Stimulated activated CD8-positive, alpha-beta memory T cell treated with anti-CD3 and anti-CD28 coated beads, Interleukin-12 subunit alpha, Interleukin-12 subunit beta, amount 100 ng/mL, for 1 hour (primary cell): ENCODE measurements around the gene CSTA.

Source experiments
- DNase-seq: peaks from one replicate; pipeline ENCODE4 v3.0.0-alpha.2; 2020; ENCODE audit warnings: low read depth

The CSTA gene

DNA sequence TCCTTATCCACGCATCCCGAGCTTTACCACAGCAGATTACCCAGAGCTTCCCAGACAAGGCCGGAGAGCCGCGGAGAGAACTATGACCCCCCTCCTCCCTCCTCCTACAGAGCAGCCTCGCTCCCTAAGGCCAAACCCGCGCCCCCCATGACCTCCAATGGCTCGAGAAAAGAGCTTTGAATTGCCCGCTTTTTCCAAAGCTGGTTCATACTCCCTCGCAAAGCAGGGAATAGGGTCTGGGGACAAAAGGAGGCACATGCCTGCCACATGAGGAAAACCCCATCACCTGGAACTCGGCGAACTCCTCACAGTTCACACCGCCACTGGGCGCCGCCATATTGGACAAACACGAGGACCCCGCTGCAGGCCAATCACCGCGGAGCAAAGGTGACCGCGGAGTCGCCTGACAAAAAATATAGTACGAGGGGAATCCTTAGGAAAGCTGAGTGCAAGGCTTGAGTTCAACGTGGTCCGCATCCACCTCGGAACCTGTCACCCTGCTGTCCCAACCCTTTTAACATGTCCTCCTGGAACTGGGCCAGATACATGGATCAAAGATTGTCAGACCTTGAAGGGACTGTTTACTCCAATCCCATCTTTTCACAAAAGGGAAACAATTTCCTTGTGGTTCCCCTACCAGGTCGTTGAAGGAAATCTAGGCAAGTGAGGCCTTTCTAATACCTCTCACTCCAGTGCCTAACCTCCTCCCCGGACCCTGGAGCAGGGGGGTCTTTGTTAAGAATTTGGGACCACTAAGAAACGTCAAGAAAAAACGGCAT, 58.0 kb downstream of the CSTA start, which contains the start of gene MIX23:
Gene MIX23 (minus strand): TSS at position 344 of the 779 bp plus-strand sequence. CDS start 7 bp downstream, at position 337.
- peak; percentile 71 for DNase-seq

DNA sequence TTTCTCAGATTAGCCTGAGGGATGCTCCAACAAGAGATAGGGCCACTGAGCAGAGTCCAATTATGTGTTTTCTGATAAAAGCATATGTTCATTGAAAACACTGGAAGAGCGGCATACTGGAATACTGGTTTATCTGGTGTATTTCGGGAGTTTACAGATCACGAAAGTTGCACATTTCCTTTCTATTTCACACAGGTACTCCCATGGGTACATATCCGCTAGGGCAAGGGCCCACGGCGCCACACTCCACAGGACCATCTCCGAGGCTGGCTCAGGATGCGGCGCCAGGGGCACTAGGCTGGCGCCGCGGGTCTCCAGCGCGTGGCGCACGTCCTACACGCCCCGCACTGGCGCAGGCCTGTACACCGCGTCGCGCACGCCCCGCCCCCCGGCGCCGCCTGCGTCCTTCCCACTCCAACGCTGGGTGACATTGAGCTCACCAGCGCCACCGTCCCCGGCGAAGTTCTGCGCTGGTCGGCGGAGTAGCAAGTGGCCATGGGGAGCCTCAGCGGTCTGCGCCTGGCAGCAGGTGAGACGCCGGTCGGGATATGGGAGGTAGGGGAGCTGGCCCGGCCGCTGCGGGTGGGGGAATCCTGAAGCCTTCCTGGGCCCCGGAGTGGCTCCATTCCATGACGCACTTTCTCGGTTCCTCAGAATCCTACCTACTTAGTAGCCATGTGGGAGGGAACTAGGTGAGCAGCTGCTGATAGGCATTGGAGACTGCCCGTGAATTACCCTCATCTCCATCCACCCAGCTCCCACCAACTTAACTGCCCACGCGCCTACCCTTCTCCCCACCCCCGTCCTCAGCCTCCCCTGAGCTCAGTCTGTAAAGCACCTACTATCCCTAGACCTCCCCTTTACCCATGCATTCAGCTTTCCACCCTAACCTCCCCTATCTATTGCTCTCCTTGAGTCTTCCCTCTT, 59.0 kb downstream of the CSTA start, which contains the start of gene FAM162A:
Gene FAM162A (plus strand): TSS at position 412 of the 927 bp plus-strand sequence. CDS start 84 bp downstream, at position 496.
- DNase-seq: peak; percentile 82

DNA sequence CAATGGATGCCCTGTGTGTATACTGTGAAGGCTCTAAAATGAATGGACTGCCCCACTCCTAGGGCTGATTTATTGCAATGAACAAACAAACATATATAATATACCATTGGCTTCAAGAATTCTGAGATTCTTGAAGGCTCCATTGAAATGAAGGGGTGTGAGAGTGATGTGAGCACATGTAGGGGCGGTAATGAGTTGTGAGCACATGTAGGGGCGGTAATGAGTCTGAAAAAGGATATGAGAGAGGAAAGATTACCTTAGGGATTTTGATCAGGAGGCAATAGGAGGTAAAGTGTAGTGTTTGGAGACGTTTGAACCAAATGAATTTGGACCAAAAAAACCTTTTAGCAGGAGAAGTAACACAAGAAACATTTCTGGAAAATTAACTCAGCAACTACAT, 62.7 kb downstream of the CSTA start:
- no peak for DNase-seq

DNA sequence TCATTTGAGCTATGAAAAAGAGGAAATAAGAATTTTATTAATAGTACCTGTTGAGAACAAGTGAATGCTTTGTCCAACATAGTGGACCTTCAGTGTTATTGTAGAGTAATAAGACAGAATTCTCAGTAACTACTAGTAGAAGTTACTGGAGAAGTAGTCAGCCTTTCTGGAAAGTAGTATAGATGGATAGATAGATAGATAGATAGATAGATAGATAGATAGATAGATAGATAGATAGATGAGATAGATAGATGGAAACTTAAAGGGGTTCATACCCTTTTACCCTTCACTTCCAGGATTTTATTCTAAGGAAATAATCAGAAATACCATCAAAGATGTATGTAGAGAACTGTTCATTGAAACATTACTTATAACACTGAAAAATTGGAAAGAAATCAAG, 64.1 kb downstream of the CSTA start:
- no peak for DNase-seq

DNA sequence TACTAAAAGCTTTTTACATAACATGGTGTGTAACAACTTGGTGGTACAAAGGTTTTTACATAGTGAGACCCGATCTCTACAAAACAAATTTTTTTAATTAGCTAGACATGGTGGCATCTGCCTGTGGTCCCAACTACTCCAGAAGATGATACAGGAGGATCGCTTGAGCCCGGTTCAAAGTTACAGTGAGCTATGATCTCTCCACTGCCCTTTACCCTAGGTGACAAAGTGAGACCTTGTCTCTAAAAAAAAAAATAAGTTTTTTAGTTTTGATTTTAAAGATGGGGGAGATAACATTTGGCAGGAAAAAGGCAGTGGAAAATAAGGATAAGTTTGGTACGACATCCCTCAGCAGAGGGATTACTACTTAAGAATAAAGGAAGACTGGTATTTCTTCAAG, 64.8 kb downstream of the CSTA start:
- DNase-seq: no peak

DNA sequence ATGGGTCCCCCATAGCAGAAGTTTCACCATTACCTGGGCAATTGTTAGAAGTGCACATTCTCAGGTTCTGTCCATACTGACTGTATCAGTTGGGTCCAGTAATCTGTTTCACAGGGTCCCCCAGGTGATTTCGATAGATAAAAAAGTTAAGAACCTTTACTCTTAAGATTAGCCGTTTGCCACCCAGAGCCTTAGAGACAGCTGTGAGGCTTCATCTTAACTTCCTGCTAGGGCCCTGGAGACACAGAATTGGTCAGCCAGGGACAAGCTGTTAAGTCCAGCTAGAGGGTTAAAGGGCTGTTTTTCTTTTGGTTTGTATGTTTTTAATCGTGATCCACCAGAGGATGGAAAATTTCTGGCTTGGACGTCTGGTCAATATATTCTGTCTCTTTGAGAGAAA, 65.6 kb downstream of the CSTA start:
- DNase-seq: no peak
